Measurements from ENCODE around the gene APOBEC3B. TPM values are rescaled to one million over a fixed set of nuclear protein-coding genes. Genes with fewer than 3 reads are reported as not detected.

APOBEC3B gene
- total RNA-seq, 1 donor from 2014 or later: 67.3 TPM

GRCh38 chr22:38950527-38951295, 31.4 kb upstream of the APOBEC3B start:
- no peak overlapping the region for H3K4me3 ChIP-seq (ENCODE audit: low read depth, low read length)
- no peak for DNase-seq (ENCODE audit: low read depth)

DNA sequence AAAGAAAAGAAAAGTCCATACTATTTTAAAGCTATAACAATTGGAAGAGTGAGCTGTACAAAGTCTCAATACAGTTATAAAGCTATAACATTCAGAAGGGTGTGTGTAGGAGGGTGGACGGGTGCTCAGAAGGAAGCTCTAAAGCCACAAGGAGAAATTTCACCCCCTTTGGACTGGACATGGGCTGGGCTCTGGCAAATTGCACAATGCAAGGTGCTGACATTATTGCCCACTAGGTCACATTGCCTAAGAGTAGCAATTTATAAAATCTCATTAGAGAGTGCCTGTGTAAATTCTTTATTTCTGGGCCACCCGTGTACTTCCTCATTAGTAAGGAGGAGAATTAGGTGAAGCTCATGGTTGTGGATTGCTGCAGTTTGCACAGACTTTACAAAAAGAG, 30.4 kb upstream of the APOBEC3B start:
- H3K4me3 ChIP-seq (ENCODE audit: low read depth, low read length): no peak overlapping the region
- no peak for DNase-seq (ENCODE audit: low read depth)
- TF ChIP-seq, protein P1, sequence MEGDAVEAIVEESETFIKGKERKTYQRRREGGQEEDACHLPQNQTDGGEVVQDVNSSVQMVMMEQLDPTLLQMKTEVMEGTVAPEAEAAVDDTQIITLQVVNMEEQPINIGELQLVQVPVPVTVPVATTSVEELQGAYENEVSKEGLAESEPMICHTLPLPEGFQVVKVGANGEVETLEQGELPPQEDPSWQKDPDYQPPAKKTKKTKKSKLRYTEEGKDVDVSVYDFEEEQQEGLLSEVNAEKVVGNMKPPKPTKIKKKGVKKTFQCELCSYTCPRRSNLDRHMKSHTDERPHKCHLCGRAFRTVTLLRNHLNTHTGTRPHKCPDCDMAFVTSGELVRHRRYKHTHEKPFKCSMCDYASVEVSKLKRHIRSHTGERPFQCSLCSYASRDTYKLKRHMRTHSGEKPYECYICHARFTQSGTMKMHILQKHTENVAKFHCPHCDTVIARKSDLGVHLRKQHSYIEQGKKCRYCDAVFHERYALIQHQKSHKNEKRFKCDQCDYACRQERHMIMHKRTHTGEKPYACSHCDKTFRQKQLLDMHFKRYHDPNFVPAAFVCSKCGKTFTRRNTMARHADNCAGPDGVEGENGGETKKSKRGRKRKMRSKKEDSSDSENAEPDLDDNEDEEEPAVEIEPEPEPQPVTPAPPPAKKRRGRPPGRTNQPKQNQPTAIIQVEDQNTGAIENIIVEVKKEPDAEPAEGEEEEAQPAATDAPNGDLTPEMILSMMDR (conservative IDR thresholded peaks at IDR 0.05; ENCODE audit: low read depth, low read length): no peak

More at GRCh38 chr22:38950527-38951295, 31.4 kb upstream of the APOBEC3B start:
- TF ChIP-seq, protein P1 (conservative IDR thresholded peaks at IDR 0.05; ENCODE audit: low read depth, low read length): no peak

GRCh38 chr22:38952281-38952993, 29.7 kb upstream of the APOBEC3B start:
- no peak for DNase-seq (ENCODE audit: low read depth)
- TF ChIP-seq, protein P1 (conservative IDR thresholded peaks at IDR 0.05; ENCODE audit: low read depth, low read length): no peak
- H3K4me3 ChIP-seq (ENCODE audit: low read depth, low read length): no peak overlapping the region

DNA sequence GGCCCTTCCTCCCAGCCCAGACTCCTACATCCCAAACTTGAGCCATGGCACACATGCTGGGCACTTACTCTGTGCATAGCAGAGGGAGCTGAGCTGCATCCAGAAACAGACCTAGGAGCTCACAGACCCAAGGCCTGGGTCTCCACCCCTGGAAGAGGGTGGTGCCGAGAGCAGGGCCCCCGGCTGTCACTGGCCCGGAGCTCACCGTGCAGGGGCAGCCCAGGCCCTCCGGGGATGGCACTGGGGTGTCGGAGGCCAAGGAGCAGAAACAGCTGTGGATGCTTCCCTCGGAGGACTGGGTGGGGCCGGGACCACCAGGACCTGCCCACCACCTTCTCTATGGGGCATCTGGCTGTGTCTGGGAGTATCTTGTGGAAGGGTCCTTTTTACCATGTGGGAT, 29.1 kb upstream of the APOBEC3B start:
- H3K4me3 ChIP-seq (ENCODE audit: low read depth, low read length): no peak overlapping the region
- TF ChIP-seq, protein P1 (conservative IDR thresholded peaks at IDR 0.05; ENCODE audit: low read depth, low read length): no peak
- no peak for DNase-seq (ENCODE audit: low read depth)

- TF ChIP-seq, protein P1 (conservative IDR thresholded peaks at IDR 0.05; ENCODE audit: low read depth, low read length): no peak
- no peak overlapping the region for H3K4me3 ChIP-seq (ENCODE audit: low read depth, low read length)
- DNase-seq (ENCODE audit: low read depth): no peak
These were observed 28.4 kb upstream of the APOBEC3B start for GRCh38 chr22:38953577-38954413.

DNA sequence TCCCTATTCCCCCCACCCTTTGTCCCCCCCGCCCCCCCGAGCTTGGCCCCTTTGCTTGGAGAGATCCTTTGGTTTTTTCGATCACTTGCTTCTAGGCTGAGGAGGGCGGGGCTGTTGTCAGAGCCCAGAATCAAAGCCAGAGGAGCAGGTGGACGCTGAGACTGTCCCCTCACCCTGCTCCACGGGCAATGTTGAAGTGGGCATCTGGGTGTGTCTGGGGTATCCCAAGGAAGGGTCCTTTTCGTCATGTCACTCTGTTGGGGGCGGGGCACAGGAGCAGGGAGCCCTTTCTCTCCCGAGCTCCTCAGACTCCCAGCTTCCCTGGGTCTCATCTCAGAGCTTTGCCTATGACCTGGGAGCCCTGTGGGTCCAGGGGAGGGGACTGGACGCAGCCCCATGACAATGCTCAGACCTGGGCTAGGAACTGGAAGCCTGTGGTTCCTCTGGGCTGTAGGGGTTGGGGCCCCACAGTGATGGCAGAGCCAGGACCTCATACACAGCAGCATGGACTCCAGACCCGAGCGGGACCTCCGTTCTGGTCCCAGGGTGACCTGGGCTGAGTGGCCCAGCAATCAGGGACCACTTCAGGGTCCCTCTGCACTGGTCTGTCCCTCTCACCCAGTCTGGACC, 27.6 kb upstream of the APOBEC3B start:
- TF ChIP-seq, protein P1 (conservative IDR thresholded peaks at IDR 0.05; ENCODE audit: low read depth, low read length): no peak
- no peak for DNase-seq (ENCODE audit: low read depth)
- no peak overlapping the region for H3K4me3 ChIP-seq (ENCODE audit: low read depth, low read length)
